HG02840 (cell line): Measurements from ENCODE around the gene AFF1.

Experiments used
- ATAC-seq: cut with Tn5 transposase; IDR thresholded peaks from one replicate; pipeline ENCODE4 v1.9.1; 2021; ENCODE audit warnings: mild to moderate bottlenecking, moderate library complexity, moderate number of reproducible peaks; ENCODE audit not compliant: unreplicated experiment, low FRiP score

AFF1 gene

DNA sequence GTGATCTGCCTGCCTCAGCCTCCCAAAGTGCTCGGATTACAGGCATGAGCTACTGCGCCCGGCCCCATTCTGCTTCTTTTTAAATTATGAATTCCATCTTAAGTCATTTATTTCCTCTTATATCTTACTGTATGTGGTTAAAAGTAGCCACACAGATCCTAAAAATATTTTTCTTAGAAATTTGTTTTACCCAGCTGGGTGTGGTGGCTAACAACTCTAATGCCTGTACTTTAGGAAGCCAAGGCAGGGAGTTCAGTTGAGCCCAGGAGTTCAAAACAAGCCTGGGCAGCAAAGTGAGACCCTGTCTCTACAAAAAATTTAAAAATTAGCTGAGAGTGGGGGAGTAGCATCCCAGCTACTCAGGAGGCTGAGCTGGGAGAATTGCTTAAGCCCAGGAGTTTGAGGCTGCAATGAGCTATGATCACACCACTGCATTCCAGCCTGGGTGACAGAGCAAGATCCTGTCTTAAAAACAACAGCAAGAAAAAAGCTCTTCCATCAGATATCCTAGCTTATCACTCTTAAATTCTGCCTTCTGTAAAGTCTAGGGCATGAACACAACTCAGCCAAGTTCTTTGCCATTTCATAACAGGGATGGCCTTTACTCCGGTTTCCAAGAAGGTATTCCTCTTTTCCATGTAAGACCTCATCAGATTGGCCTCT, 15.1 kb upstream of the AFF1 start:
- ATAC-seq, result no peak

DNA sequence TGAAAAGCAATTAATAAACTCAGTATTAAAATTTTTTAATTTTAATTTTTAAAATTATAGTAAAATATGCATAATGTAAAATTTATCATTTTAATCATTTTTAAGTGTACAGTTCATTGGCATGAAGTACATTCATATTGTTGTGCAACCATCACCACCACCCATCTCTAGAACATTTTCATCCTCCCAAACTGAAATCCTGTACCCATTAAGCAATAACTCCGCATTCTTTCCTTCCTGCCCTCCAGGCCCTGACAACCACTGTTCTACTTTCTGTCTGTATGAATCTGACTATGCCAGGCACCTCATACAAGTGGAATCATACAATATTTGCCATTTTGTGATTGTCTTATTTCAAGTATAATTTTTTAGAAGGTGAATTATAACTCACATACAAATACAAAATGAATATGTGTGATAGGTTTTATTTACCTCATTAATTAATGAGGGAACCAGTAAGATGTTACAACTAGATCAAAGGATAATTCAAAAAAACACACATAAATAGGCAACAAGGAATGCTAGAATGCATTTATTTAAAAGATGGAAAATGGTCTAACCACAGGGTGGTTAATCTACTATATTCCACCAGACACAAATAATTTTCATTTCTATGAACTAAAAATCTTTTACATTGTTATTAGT, 13.1 kb upstream of the AFF1 start:
- no peak for ATAC-seq

DNA sequence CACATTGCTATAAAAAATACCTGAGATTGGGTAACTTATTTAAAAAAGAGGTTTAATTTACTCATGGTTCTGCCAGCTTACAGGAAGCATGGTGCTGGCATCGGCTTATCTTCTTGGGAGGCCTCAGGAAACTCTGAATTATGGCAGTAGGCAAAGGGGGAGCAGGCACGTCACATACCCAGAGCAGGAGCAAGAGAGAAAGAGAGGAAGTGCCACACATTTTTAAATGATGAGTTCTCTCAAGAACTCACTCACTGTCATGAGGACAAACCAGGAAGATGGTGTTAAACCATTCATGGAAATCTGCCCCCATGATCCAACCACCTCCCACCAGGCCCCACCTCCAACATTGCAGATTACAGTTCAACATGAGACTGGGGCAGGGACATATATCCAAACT, 10.0 kb upstream of the AFF1 start:
- ATAC-seq, result no peak

DNA sequence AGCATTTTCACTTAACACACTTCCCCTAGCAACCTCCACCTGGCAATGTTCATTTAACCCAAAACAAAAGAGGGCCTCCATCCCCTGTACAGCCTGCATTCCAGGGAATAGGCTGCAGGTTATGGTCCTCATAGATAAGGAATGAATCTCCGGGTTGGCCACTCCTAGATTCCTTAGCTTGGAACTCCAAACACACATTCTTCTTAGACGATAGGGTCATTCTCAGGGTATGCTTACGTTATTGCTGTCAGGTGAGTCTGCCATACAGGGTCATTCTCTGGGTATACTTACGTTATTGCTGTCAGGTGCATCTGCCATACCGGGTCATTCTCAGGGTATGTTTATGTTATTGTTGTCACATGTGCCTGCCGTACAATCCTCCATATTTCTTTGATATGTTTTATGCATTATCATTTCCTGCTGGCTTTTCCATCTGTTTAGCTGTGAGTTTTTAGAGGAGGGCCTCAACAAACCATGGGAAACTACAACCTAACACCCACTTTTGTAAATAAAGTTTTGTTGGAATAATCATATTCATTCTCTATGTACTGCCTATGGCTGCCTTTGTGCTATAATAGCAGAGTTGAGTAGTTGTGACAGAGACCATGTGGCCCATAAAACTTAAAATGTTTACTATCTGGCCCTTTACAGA, 8.2 kb upstream of the AFF1 start:
- no peak for ATAC-seq

- ATAC-seq, result no peak
Measured at GRCh38 chr4:86927843-86928395, 6.9 kb upstream of the AFF1 start.

DNA sequence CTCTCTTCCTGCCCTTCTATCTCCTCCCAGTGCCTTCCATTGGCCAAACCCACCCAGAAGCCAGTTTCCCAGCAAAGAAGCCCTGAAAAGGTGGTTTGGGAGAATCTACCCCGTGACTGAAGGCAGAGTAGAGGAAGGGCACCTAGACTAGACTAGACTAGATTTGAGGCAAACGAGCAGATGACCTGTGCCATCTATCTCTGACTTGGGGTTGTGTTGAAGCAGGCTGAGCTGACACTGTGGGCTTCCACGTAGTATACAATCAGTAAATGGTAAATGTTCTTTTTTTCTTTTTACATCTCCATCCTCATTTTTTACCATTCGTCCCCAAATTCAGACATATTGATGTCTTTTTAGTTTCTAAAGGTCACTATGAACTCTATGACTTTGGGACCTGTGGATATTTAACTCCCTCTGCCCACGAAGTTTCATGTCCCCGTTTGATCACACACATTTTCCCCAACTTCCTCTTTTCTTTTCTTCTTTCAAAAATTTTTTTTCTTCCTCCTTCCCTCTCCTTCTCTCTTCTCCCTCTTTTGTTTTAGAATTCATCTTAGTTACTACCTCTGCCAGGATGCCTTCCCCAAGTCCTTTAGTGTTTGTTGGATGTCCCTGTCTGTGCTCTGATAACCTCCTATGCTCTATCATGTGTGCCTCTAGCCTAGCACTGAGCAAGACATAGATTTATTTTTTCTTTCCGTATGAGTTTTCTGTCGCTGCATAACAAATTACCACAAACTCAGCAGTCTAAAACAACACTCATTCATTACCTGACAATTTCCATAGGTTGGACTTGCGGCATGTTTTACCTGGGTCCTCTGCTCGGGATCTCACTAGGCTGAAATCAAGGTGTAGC, 6.2 kb upstream of the AFF1 start:
- no peak for ATAC-seq

- ATAC-seq, result no peak
Measured at GRCh38 chr4:86934147-86934770, 552 bp upstream of the AFF1 start.

- peak; percentile 0 for ATAC-seq
Measured at GRCh38 chr4:86935566-86935852, 698 bp downstream of the AFF1 start.

GRCh38 chr4:86935853-86936733, 1.3 kb downstream of the AFF1 start:
- peak; percentile 28 for ATAC-seq

GRCh38 chr4:86938771-86939520, 4.1 kb downstream of the AFF1 start:
- ATAC-seq, result no peak

- peak; percentile 55 for ATAC-seq
Measured at GRCh38 chr4:86939729-86940575, 5.1 kb downstream of the AFF1 start.

- ATAC-seq, result no peak
Measured at GRCh38 chr4:86940920-86941460, 6.2 kb downstream of the AFF1 start.

DNA sequence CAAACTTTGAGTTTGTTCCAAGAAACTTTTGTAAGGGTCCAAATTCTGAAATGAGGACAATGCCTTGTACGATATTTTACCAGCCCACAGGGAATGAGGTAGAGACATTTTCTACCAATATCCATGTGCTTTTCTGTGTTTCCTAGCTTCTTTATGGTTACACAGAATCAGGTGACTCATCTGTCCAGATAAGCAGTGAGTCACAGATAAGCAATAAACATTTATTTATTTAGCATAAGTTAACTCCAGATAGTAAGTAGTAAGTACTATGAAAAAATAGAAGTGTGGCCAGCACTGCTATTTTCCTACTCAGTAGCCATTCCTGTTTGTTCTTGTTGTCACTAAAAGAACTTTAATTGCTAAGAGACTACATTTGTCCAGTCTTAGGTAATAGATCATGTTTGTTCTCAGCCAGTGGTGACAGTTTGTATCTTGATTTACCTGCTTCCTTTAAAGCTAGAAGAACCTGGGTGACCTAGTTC, 7.4 kb downstream of the AFF1 start:
- ATAC-seq, result no peak

- ATAC-seq, result no peak
Measured at GRCh38 chr4:86944964-86945781, 10.4 kb downstream of the AFF1 start.

DNA sequence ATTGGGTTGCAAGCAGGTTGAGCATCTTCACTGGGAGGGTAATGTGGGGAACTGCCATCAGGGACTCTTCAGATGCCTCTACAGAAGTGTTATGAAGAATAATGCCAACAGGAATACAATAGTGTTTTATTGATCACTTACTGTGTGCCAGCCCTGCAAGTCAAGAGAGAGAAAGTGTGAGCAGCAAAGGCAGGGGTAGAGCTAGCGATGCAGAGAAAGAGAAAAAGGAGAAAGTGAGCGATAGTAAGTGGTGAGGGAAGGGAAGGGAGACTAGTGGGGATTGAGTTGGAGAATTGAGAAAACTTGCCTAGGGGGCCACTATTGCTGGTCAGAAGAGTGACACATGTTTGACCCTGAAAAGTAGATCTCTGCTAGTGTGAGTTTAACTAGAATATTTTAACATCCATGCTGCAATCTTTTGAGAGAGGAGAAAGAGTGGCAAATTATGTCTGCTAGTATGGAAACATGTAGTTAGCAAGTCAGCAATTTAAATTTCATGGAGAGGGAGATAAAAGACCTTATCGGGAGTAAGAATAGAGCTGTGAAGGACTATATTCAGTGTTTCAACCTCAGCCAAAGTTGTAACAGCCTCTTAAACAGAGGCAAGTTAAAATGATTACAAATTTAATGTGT, 12.2 kb downstream of the AFF1 start:
- ATAC-seq, result no peak

DNA sequence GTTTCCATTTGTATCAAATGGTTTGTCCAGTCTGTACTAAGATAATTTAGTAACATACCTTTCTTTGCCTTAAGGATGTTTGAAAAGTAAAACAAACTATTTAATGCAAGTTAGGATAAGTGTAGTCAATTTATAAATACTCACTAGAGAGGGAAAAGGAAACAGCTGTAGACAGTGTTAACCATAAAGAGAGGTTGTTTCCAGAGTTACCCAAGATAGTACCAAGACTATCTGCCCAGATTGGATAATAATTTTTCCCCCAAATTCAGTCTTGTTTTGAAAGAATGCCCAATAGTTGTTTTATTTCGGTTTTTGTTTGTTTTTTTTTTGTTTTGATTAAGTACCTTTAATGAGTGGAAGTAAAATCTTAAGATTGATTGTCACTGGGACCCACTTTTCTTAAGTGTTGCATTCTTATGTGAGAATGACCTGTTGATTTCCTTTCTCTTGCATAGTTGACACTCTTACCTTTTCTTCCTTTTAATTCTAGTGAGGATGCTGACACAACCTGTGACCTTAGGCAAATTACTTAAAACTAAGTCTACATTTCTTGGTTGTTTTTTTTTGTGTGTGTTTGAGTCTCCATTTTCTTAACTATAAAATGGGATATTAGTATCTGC, 12.8 kb downstream of the AFF1 start:
- no peak for ATAC-seq
